Measurements from ENCODE around the gene SETDB2. TPM values are rescaled to one million over a fixed set of nuclear protein-coding genes. Genes with fewer than 3 reads are reported as not detected.

The SETDB2 gene
- polyA plus RNA-seq (2013, experiment 1 of 2) = 5.4 TPM
- 6.5 TPM for polyA plus RNA-seq (2013, experiment 2 of 2)

GRCh38 chr13:49443704-49444523 is at the start of gene SETDB2, which contains the start of gene CAB39L:
Gene SETDB2 (plus strand): TSS chr13:49444274. CDS start chr13:49451894, 7,620 bp downstream.
Gene CAB39L (minus strand): TSS chr13:49444064. CDS start chr13:49382910, 61,154 bp downstream.
- Histone ChIP-seq H3K9me3 (ENCODE audit: control insufficient read depth, low read length) (no peaks in the 10 kb centered on the region), H3K4me3 (ENCODE audit: extremely low read depth, insufficient read depth, low read length, poor library complexity, severe bottlenecking) (peak within 1 kb of the TSS; percentile 73), H3K36me3 (ENCODE audit: control insufficient read depth, insufficient read depth, low read length) (peaks cover 4% of the 10 kb centered on the region), H3K4me1 (ENCODE audit: control insufficient read depth, insufficient read depth, low read length, poor library complexity, severe bottlenecking) (no peaks in the 10 kb centered on the region), H3K27ac (ENCODE audit: low read depth, low read length, severe bottlenecking) (peak within 1 kb of the TSS; percentile 81)
- WGBS, 2 experiments (ENCODE audit: insufficient coverage in 2 of 2) = 1 to 2% methylated on average over 52 to 53 of the region's 53 CpGs

DNA sequence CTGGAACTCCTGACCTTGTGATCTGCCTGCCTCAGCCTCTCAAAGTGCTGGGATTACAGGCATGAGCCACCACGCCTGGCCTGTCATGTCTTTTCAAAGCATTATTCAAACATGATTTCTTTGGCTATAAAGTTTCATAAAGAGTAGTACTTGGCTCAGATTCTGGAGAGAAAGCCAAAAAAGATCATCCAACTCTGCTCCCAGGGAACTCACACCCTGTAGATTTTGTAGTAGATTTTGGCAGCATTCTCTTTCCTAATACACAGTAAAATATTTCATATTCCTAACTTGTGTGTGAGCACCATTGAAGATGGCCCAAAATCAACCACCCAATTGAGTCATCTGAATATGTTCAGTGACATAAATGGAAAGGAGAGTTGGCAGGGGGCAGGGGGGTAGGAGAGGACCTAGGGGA is 48.6 kb upstream of the SETDB2 start:
- WGBS, 2 experiments (ENCODE audit: insufficient coverage in 2 of 2) = no CpG with 5 or more reads among the region's 1 CpG
- Histone ChIP-seq H3K4me1 (ENCODE audit: control insufficient read depth, insufficient read depth, low read length, poor library complexity, severe bottlenecking) (peaks cover 2% of the 10 kb centered on the region), H3K9me3 (ENCODE audit: control insufficient read depth, low read length) (no peaks in the 10 kb centered on the region), H3K27ac (ENCODE audit: low read depth, low read length, severe bottlenecking) (no peak overlapping the region), H3K36me3 (ENCODE audit: control insufficient read depth, insufficient read depth, low read length) (no peaks in the 10 kb centered on the region), H3K4me3 (ENCODE audit: extremely low read depth, insufficient read depth, low read length, poor library complexity, severe bottlenecking) (no peak overlapping the region)

GRCh38 chr13:49395878-49396380 is 48.1 kb upstream of the SETDB2 start:
- 100% methylated on average over 1 of the region's 1 CpG; no CpG with 5 or more reads in 1 of the 2 experiments for WGBS, 2 experiments (ENCODE audit: insufficient coverage in 2 of 2)

GRCh38 chr13:49399801-49400472 is 44.1 kb upstream of the SETDB2 start:
- Histone ChIP-seq H3K9me3 (ENCODE audit: control insufficient read depth, low read length) (peaks cover 4% of the 10 kb centered on the region), H3K36me3 (ENCODE audit: control insufficient read depth, insufficient read depth, low read length) (no peaks in the 10 kb centered on the region), H3K4me3 (ENCODE audit: extremely low read depth, insufficient read depth, low read length, poor library complexity, severe bottlenecking) (peak overlapping the region; percentile 32), H3K4me1 (ENCODE audit: control insufficient read depth, insufficient read depth, low read length, poor library complexity, severe bottlenecking) (peaks cover 16% of the 10 kb centered on the region), H3K27ac (ENCODE audit: low read depth, low read length, severe bottlenecking) (no peak overlapping the region)
- no CpG with 5 or more reads among the region's 1 CpG for WGBS, 2 experiments (ENCODE audit: insufficient coverage in 2 of 2)

More at GRCh38 chr13:49395878-49396380, 48.1 kb upstream of the SETDB2 start:
- Histone ChIP-seq H3K27ac (ENCODE audit: low read depth, low read length, severe bottlenecking) (no peak overlapping the region), H3K36me3 (ENCODE audit: control insufficient read depth, insufficient read depth, low read length) (no peaks in the 10 kb centered on the region), H3K4me1 (ENCODE audit: control insufficient read depth, insufficient read depth, low read length, poor library complexity, severe bottlenecking) (peaks cover 2% of the 10 kb centered on the region), H3K9me3 (ENCODE audit: control insufficient read depth, low read length) (no peaks in the 10 kb centered on the region), H3K4me3 (ENCODE audit: extremely low read depth, insufficient read depth, low read length, poor library complexity, severe bottlenecking) (no peak overlapping the region)

DNA sequence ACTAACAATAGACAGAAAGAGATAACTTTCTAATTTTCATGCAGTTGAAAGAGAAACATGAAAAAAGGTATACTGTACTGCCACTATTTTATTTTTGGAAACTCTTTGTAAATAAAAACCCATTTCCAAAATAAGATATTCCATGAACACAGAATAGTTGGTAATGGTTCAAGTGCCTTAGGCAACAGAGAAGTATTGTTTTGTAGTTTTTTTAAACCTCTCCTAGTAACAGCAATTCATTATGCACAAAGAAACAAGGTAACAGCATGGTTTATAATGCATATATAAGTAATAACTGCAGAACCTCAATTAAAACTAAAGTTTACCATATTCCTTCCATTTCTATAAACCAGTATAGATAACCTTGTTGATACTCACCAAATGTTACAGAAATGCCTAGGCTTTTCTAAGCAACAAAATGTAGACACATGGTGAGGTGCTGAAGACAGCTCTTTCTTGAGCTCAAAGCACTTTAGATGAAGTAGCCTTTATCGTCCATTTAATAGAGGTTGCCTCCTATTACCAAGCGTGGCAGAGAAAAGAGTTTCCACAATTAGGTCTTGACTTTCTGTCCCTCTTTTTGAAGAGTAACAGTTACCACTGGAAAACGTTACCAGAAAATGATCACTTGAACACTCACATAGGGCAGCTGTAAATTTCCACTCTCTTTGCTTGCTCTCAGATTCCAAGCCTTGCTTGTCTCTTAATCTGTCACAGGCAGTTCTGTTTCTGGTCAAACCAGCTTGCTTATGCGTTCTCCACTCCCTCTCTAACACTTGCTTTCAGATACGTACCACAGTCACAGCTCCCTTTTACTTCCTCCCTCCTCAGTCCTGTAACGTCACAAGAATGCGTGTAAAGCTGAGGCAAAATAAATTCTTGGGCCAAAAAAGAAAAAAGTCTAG is 43.1 kb upstream of the SETDB2 start:
- Histone ChIP-seq H3K4me1 (ENCODE audit: control insufficient read depth, insufficient read depth, low read length, poor library complexity, severe bottlenecking) (peaks cover 16% of the 10 kb centered on the region), H3K9me3 (ENCODE audit: control insufficient read depth, low read length) (peaks cover 9% of the 10 kb centered on the region), H3K27ac (ENCODE audit: low read depth, low read length, severe bottlenecking) (peak overlapping the region; percentile 83), H3K36me3 (ENCODE audit: control insufficient read depth, insufficient read depth, low read length) (no peaks in the 10 kb centered on the region), H3K4me3 (ENCODE audit: extremely low read depth, insufficient read depth, low read length, poor library complexity, severe bottlenecking) (peak overlapping the region; percentile 32)
- WGBS, 2 experiments (ENCODE audit: insufficient coverage in 2 of 2) = 38 to 46% methylated on average over 3 to 5 of the region's 7 CpGs

DNA sequence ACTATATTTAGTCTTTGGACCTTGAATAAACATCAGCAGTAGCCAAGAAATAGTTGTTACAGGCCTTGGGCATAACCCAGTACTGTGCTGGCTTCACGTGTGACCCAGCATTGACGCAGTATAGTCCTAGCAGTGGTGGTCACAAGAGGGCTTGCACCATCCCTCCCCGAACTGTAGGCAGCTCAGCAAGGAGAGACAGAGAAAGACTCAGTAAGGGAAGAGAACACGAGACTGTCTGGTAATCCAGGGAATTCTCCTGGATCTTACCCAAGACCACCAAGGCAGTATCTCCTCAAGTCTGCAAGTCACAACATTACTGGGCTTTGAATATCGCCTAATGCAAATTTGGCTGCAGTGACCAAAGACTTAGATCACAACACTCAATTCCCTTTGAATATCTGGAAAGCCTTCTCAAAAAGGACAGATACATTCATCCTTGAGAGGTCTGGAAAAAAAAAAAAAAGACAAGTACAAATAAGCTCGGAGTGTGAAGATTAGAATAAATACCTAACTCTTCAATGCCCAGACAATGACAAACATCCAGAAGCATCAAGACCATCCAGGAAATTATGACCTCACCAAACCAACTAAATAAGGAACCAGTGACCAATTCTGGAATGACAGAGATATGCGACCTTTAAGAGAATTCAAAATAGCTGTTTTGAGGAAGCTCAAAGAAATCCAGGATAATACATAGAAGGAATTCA is 39.9 kb upstream of the SETDB2 start:
- Histone ChIP-seq H3K4me3 (ENCODE audit: extremely low read depth, insufficient read depth, low read length, poor library complexity, severe bottlenecking) (no peak overlapping the region), H3K4me1 (ENCODE audit: control insufficient read depth, insufficient read depth, low read length, poor library complexity, severe bottlenecking) (peaks cover 16% of the 10 kb centered on the region), H3K36me3 (ENCODE audit: control insufficient read depth, insufficient read depth, low read length) (no peaks in the 10 kb centered on the region), H3K9me3 (ENCODE audit: control insufficient read depth, low read length) (peaks cover 9% of the 10 kb centered on the region), H3K27ac (ENCODE audit: low read depth, low read length, severe bottlenecking) (no peak overlapping the region)
- 81 to 84% methylated on average over 5 of the region's 7 CpGs for WGBS, 2 experiments (ENCODE audit: insufficient coverage in 2 of 2)

DNA sequence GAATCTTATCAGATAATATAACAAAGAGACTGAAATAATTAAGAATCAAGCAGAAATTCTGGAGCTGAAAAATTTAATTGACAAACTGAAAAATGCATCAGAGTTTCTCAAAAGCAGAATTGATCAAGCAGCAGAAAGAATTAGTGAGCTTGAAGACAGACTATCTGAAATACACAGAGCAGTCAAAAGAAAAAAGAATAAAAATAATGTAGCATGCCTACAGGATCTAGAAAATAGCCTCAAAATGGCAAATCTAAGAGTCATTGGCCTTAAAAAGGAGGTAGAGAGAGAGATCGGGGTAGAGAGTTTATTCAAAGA is 39.4 kb upstream of the SETDB2 start:
- H3K4me1 ChIP-seq (ENCODE audit: control insufficient read depth, insufficient read depth, low read length, poor library complexity, severe bottlenecking) = peaks cover 16% of the 10 kb centered on the region
- no peak overlapping the region for H3K4me3 ChIP-seq (ENCODE audit: extremely low read depth, insufficient read depth, low read length, poor library complexity, severe bottlenecking)
- H3K9me3 ChIP-seq (ENCODE audit: control insufficient read depth, low read length) = peaks cover 9% of the 10 kb centered on the region
- 100% methylated on average over 1 of the region's 1 CpG; no CpG with 5 or more reads in 1 of the 2 experiments for WGBS, 2 experiments (ENCODE audit: insufficient coverage in 2 of 2)
- H3K27ac ChIP-seq (ENCODE audit: low read depth, low read length, severe bottlenecking) = no peak overlapping the region
- H3K36me3 ChIP-seq (ENCODE audit: control insufficient read depth, insufficient read depth, low read length) = no peaks in the 10 kb centered on the region

DNA sequence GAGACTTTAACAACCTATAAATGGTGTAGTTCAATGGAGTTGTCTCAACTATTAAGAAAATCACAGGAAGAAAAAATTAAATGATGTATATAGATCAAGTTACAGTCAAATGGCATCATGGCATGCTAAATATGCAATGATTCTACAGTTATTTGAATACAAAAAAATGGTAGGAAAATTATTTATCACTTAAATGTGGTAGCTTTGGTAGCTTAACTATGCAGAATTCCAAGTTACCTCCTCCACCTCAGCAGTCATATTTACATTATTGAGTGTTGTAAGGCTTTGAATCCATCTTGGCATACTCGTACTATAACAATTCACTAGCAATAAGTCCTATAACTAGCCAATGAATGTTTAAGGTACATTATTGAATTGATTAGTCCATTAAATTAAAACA is 37.0 kb upstream of the SETDB2 start:
- Histone ChIP-seq H3K27ac (ENCODE audit: low read depth, low read length, severe bottlenecking) (no peak overlapping the region), H3K4me1 (ENCODE audit: control insufficient read depth, insufficient read depth, low read length, poor library complexity, severe bottlenecking) (peaks cover 7% of the 10 kb centered on the region), H3K4me3 (ENCODE audit: extremely low read depth, insufficient read depth, low read length, poor library complexity, severe bottlenecking) (no peak overlapping the region), H3K36me3 (ENCODE audit: control insufficient read depth, insufficient read depth, low read length) (no peaks in the 10 kb centered on the region), H3K9me3 (ENCODE audit: control insufficient read depth, low read length) (peaks cover 9% of the 10 kb centered on the region)
- no CpG with 5 or more reads among the region's 1 CpG for WGBS, 2 experiments (ENCODE audit: insufficient coverage in 2 of 2)

- Histone ChIP-seq H3K9me3 (ENCODE audit: control insufficient read depth, low read length) (peaks cover 9% of the 10 kb centered on the region), H3K4me1 (ENCODE audit: control insufficient read depth, insufficient read depth, low read length, poor library complexity, severe bottlenecking) (peaks cover 4% of the 10 kb centered on the region), H3K27ac (ENCODE audit: low read depth, low read length, severe bottlenecking) (no peak overlapping the region), H3K36me3 (ENCODE audit: control insufficient read depth, insufficient read depth, low read length) (no peaks in the 10 kb centered on the region), H3K4me3 (ENCODE audit: extremely low read depth, insufficient read depth, low read length, poor library complexity, severe bottlenecking) (no peak overlapping the region)
- WGBS, 2 experiments (ENCODE audit: insufficient coverage in 2 of 2) = 93 to 97% methylated on average over 3 of the region's 4 CpGs
Observed at GRCh38 chr13:49407936-49408335, 36.1 kb upstream of the SETDB2 start.

All from mesodermal cell (in vitro differentiated cells).